WI38 (cell line): ENCODE data around the gene NEGR1.

Source experiments
- H3K4me3 ChIP-seq: 2 replicates; pipeline ENCODE4 v1.5.1; 2011; ENCODE audit warnings: low read depth, mild to moderate bottlenecking, control low read depth, low read length
- CTCF ChIP-seq: IDR thresholded peaks from 2 replicates; pipeline ENCODE4 v1.5.1; 2012; ENCODE audit warnings: low read depth, mild to moderate bottlenecking, control low read depth, low read length

Gene NEGR1

DNA sequence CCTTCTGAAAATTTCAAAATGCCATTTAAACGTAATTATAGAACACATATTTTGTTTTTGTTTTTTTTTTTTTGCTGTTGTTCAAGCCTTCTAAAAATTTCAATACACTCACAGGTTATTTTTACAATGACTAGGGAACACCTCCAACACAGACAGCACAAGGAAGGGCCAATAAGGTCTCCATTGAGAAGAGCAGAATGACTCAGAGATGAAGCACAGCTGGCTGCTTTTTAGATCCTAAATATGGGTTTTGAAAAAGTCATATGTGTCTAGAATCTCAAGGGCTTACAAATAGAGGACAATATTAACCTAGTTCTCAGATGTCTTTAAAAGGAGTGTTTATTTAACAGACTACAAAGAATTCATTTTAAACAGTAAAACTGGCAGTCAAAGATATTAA, 104.6 kb downstream of the NEGR1 start:
- H3K4me3 ChIP-seq, result no peak overlapping the region
- TF ChIP-seq CTCF, result no peak

- TF ChIP-seq CTCF, result no peak
- no peak overlapping the region for H3K4me3 ChIP-seq
Measured at GRCh38 chr1:72170246-72170645, 112.1 kb downstream of the NEGR1 start.

DNA sequence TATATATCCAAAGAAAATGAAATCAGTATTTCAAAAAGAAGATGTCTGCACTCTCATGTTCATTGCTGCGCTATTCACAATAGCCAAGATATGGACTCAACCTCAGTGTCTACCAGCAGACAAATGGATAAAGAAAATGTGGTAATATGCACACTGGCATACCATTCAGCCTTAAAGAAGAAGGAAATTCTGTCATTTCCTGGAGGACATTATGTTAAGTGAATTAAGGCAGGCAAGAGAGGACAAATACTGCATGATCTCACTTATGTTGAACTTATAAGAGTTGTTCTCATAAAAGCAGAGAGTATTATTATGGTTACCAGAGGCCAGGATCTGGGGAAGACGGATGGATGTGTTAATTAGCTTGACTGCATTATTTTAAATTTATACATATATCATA, 115.9 kb downstream of the NEGR1 start:
- no peak overlapping the region for H3K4me3 ChIP-seq
- no peak for TF ChIP-seq CTCF

DNA sequence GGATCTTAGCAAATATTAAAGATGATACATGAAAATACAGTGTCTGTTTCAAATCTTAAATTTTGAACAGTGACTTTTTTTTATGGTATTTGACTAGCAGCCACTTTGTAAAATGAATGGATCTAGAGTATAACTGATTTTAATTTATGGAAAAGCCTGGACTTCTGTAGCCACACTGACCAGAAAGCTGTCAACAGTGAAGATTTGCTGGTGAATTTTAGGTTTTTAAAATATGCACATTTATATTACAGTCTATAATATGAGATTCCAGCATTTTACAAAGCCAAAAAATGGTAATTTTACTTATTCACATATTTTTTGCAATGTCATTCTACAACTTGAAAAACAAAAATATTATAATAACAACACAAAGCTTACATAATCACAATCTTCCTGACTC, 131.8 kb downstream of the NEGR1 start:
- H3K4me3 ChIP-seq, result no peak overlapping the region
- no peak for TF ChIP-seq CTCF

DNA sequence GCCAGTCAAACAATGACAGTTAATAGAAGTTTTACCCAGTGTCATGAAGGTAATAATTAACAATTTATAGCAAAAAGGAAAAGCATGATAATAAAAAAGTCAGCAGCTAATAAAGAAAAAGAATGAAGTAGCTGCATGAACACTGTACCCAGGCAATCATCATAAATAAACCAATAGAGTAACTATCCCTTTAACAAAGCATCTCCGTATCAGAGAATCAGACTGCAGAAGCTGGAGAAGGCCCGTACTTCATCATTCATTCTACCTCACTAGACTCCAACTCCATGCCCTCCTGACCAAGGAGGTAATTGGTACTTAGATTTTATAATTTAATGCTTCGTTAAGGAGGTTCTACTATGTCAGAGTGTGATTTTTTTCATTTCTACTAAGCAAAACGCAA, 140.5 kb downstream of the NEGR1 start:
- H3K4me3 ChIP-seq, result no peak overlapping the region
- no peak for TF ChIP-seq CTCF

DNA sequence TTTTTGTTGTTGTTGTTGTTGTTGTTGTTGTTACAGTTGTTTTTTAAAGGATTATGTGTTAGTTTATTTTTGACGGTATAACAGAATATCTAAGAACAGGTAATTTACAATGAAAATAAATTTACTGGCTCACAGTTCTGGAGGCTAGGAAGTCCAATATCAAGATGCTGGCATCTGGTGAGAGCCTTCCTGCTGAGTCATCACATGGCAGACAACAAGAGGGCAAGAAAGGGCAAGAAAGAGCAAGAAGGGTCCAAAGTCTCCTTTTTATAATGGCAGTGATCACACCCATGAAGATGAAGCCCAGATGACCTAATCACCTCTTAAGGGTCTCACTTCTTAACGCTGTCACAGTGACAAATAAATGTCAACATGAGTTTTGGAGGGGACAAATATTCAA, 142.1 kb downstream of the NEGR1 start:
- no peak for TF ChIP-seq CTCF
- no peak overlapping the region for H3K4me3 ChIP-seq

- H3K4me3 ChIP-seq, result no peak overlapping the region
- TF ChIP-seq CTCF, result no peak
Measured at GRCh38 chr1:72137656-72138055, 144.7 kb downstream of the NEGR1 start.
